K562 (cell line): Measurements from ENCODE around the gene HPS1. TPM values are rescaled to one million over a fixed set of nuclear protein-coding genes. Genes with fewer than 3 reads are reported as not detected.

Experiments used
- ATAC-seq: fragments of 200-7000 bp; cut with Tn5 transposase; 3 replicates; pipeline ENCODE4 v1.9.1; 2020; ENCODE audit warnings: moderate library complexity
- BruUV-seq: library from RNA; stranded (reverse); fragments of 400-500 nt; replicated peaks from 2 replicates; lab custom pipeline; 2021; lab: Mats Ljungman, UMichigan
- CTCF ChIA-PET: fragments of 300-600 bp; formaldehyde crosslinking; extraction: SDS; loops from one replicate; lab custom pipeline; 2021; ENCODE audit warnings: low intra/inter-chr PET ratio; lab: Yijun Ruan, JAX
- POLR2A ChIA-PET: fragments of 300-600, 350-650 bp; sonication (Branson Sonifier 250); formaldehyde crosslinking; extraction: SDS; loops from one replicate; lab custom pipeline; 2021; ENCODE audit warnings: antibody characterized with exemption, inconsistent platforms; lab: Yijun Ruan, JAX
- DNase-seq, 4 experiments: peaks; one replicate each; pipeline versions ENCODE4 v3.0.0 to v3.0.0-alpha.2; 2011 to 2018; ENCODE audit warnings: low spot score in 3 of 4, mixed read lengths in 3 of 4; ENCODE audit errors: extremely low read depth in 1 of 4
- FAIRE-seq: peaks from 2 replicates; lab custom pipeline; 2011; peaks lifted over from hg19 to GRCh38; lab: Jason Lieb, UNC
- H2AFZ ChIP-seq: 2 replicates; pipeline ENCODE4 v1.6.0; 2011; ENCODE audit warnings: low read depth, low read length, control low read depth, inconsistent platforms
- H3K27ac ChIP-seq: fragments of 200-600 bp; 3 replicates; pipeline ENCODE4 v1.8.0; 2011; ENCODE audit warnings: low read depth, mild to moderate bottlenecking, control low read depth, inconsistent platforms, low read length, moderate library complexity, mixed read lengths; ENCODE audit errors: extremely low read depth
- H3K27me3 ChIP-seq, 2 experiments: fragments of 300-600 bp in 1 of 2; 2 replicates in 1 of 2; 3 replicates in 1 of 2; pipeline versions ENCODE4 v1.6.0 to v1.8.0; 2011; ENCODE audit warnings: inconsistent platforms in 2 of 2, low read length in 2 of 2, mild to moderate bottlenecking in 1 of 2, mixed read lengths in 1 of 2, moderate library complexity in 1 of 2; ENCODE audit not compliant: control insufficient read depth in 2 of 2, insufficient read depth in 2 of 2
- H3K36me3 ChIP-seq: fragments of 300-600 bp; 3 replicates; pipeline ENCODE4 v1.8.0; 2011; ENCODE audit warnings: mild to moderate bottlenecking, low read length, inconsistent platforms; ENCODE audit not compliant: control insufficient read depth, insufficient read depth
- H3K4me1 ChIP-seq, 2 experiments: fragments of 200-600 bp in 1 of 2; replicated peaks in 1 of 2; 2 replicates in 1 of 2; 3 replicates in 1 of 2; pipeline versions ENCODE4 v1.5.1 to v1.8.0; 2011; ENCODE audit warnings: inconsistent platforms in 2 of 2, low read length in 2 of 2, mild to moderate bottlenecking in 1 of 2, mixed read lengths in 1 of 2, moderate library complexity in 1 of 2; ENCODE audit not compliant: control insufficient read depth in 2 of 2, insufficient read depth in 2 of 2
- H3K4me2 ChIP-seq: 2 replicates; pipeline ENCODE4 v1.6.1; 2011; ENCODE audit warnings: low read length, control low read depth, inconsistent platforms, mixed read lengths; ENCODE audit not compliant: insufficient read depth
- H3K4me3 ChIP-seq: fragments of 200-600 bp; sonication (generic), shearing (Covaris generic); 2 replicates; pipeline ENCODE4 v1.5.1; 2016; ENCODE audit warnings: control low read depth, inconsistent platforms
- H3K79me2 ChIP-seq: fragments of 200-600 bp; 3 replicates; pipeline ENCODE4 v1.8.0; 2011; ENCODE audit warnings: low read length, inconsistent platforms; ENCODE audit not compliant: control insufficient read depth, insufficient read depth
- H3K9ac ChIP-seq, 2 experiments: 2 replicates each; pipeline versions ENCODE4 v1.6.0 to v1.6.1; 2011; ENCODE audit warnings: low read depth in 2 of 2, low read length in 2 of 2, control low read depth in 1 of 2, inconsistent platforms in 1 of 2, mild to moderate bottlenecking in 1 of 2, mixed read lengths in 1 of 2; ENCODE audit not compliant: insufficient read depth in 1 of 2
- H3K9me1 ChIP-seq: one replicate; pipeline ENCODE4 v1.6.0; 2011; ENCODE audit warnings: inconsistent platforms, mild to moderate bottlenecking, low read length, moderate library complexity; ENCODE audit not compliant: control insufficient read depth, insufficient read depth
- H3K9me3 ChIP-seq: replicated peaks from 2 replicates; pipeline ENCODE4 v1.5.1; 2011; ENCODE audit warnings: low read depth, low read length, inconsistent platforms; ENCODE audit not compliant: control insufficient read depth, insufficient read depth
- H4K20me1 ChIP-seq: replicated peaks from 2 replicates; pipeline ENCODE4 v1.6.1; 2011; ENCODE audit warnings: low read length, inconsistent platforms, mixed read lengths; ENCODE audit not compliant: control insufficient read depth, insufficient read depth
- CXXC5 ChIP-seq: fragments of 250-450 bp; sonication (Bioruptor Pico); IDR thresholded peaks from 2 replicates; pipeline ENCODE4 v1.8.0; 2022; ENCODE audit warnings: inconsistent platforms, mild to moderate bottlenecking, moderate library complexity
- HNRNPH1 ChIP-seq: fragments of 200-400 bp; formaldehyde crosslinking; optimal IDR thresholded peaks from 2 replicates; pipeline ENCODE3; 2017; ENCODE audit warnings: low read depth, mild to moderate bottlenecking, low read length, moderate library complexity
- MCM5 ChIP-seq: fragments of 450-650 bp; IDR thresholded peaks from 2 replicates; pipeline ENCODE4 v1.6.1; 2016; ENCODE audit warnings: low read depth
- MTA1 ChIP-seq: fragments of 450-650 bp; IDR thresholded peaks from 2 replicates; pipeline ENCODE4 v1.6.1; 2017; ENCODE audit warnings: borderline replicate concordance
- NR0B1 ChIP-seq: fragments of 450-650 bp; IDR thresholded peaks from one replicate; pipeline ENCODE4 v1.6.1; 2018; ENCODE audit warnings: mild to moderate bottlenecking, moderate library complexity; ENCODE audit not compliant: partially characterized antibody
- POLR3A ChIP-seq: IDR thresholded peaks from 2 replicates; pipeline ENCODE4 v1.6.1; 2011; ENCODE audit warnings: borderline replicate concordance, mild to moderate bottlenecking, moderate library complexity; ENCODE audit not compliant: insufficient read length, insufficient read depth; ENCODE audit errors: extremely low read depth
- SMC3 ChIP-seq: conservative IDR thresholded peaks from 2 replicates; pipeline ENCODE4 v1.6.1; 2011; ENCODE audit warnings: low read depth, low read length, improper control_type of control experiment; ENCODE audit not compliant: insufficient read depth
- ZFX ChIP-seq: sonication (generic); formaldehyde crosslinking; IDR thresholded peaks from 2 replicates; pipeline ENCODE4 v1.8.0; 2022; ENCODE audit warnings: mild to moderate bottlenecking, missing genetic modification reagents, moderate library complexity
- ZNF41 ChIP-seq: fragments of 250-450 bp; sonication (Bioruptor Pico); conservative IDR thresholded peaks from 2 replicates; pipeline ENCODE4 v1.4.0; 2020; ENCODE audit warnings: mild to moderate bottlenecking
- ZNF764 ChIP-seq: fragments of 250-450 bp; sonication (Bioruptor Pico); IDR thresholded peaks from 2 replicates; pipeline ENCODE4 v1.4.0; 2020; ENCODE audit warnings: low read depth, mild to moderate bottlenecking, moderate library complexity
- WGBS: fragments of 100-300 bp; shearing (Covaris generic); methylation state at CpG from one replicate; pipeline ENCODE4 v1.1.6; 2016; ENCODE audit warnings: low coverage, mixed read lengths; ENCODE audit not compliant: insufficient coverage; ENCODE audit errors: missing lambda C conversion rate; 5-methylcytosine and 5-hydroxymethylcytosine counted together
- in situ Hi-C: fragments of 300-500 bp; cut with MboI; formaldehyde crosslinking; loops from 4 replicates; pipeline ENCODE4 v1.15.0; 2018; ENCODE audit warnings: inconsistent platforms, mixed read lengths
- intact Hi-C: fragments of 100-400 bp; cut with micrococcal nuclease; formaldehyde crosslinking; loops from 2 replicates; pipeline ENCODE4 v1.14.2; 2022
- polyA plus RNA-seq, 8 experiments: library from polyadenylated mRNA; depleted of rRNA in 4 of 8; stranded (reverse) in 5 of 8; unstranded in 3 of 8; fragments of >200 nt; fragmentation: Nextera tagmentation in 2 of 8; fragmentation: Illumina TruSeq in 1 of 8; extraction: Ambion mirVana in 2 of 8; extraction: Trizol in 1 of 8; gene quantifications; 2 replicates each; pipeline versions ENCODE4 v1.2.1 to v1.2.3, GENCODE V29; 2011 to 2014; ENCODE audit warnings: inconsistent platforms in 1 of 8, missing spikeins in 1 of 8
- total RNA-seq, 7 experiments: library from RNA; depleted of rRNA in 6 of 7; stranded (reverse); fragments of >200 nt in 6 of 7; fragmentation: Illumina TruSeq in 2 of 7; extraction: Trizol in 2 of 7; gene quantifications; 2 replicates each; pipeline versions ENCODE4 v1.2.1 to v1.2.3, GENCODE V29; 2011 to 2021; ENCODE audit warnings: low replicate concordance in 1 of 7
- TF ChIP-seq, protein P1 (sequence below): sonication (generic); formaldehyde crosslinking; IDR thresholded peaks from 2 replicates; pipeline ENCODE4 v1.8.0; 2022; ENCODE audit warnings: missing genetic modification reagents, mild to moderate bottlenecking, borderline replicate concordance
- TF ChIP-seq, protein P2 (sequence below): fragments of 450-650 bp; IDR thresholded peaks from 2 replicates; pipeline ENCODE4 v1.6.1; 2016
- TF ChIP-seq, protein P3 (sequence below), 2 experiments: fragments of 450-650 bp; IDR thresholded peaks; 2 replicates each; pipeline ENCODE4 v1.6.1; 2016

Gene HPS1
- total and polyA plus RNA-seq, 9 of the 15 experiments (the other 6 are each of a cell fraction or from before 2014, with no cell fraction given): 18.1 to 43.6 (median 26.3) TPM

GRCh38 chr10:98377536-98377935 is 69.2 kb downstream of the HPS1 start:
- H3K4me3 ChIP-seq: no peak overlapping the region
- no peaks in the 10 kb centered on the region for H3K9me1 ChIP-seq
- H3K9ac ChIP-seq: no peak overlapping the region
- ChIA-PET CTCF (no interaction called here), POLR2A (no interaction called here)
- no TSS peak for BruUV-seq
- no peak overlapping the region for H3K27ac ChIP-seq
- 8% methylated on average over 3 of the region's 3 CpGs for WGBS
- intact Hi-C loops (no loop called here), in situ Hi-C loops (no loop called here)
- peaks cover 12 to 20% of the 10 kb centered on the region in 2 experiments; a peak in 3 of 5 replicates for H3K27me3 ChIP-seq
- H2AFZ ChIP-seq: no peak overlapping the region
- no peaks in the 10 kb centered on the region for H3K9me3 ChIP-seq
- peaks cover 0 to 6% of the 10 kb centered on the region in 2 experiments; a peak in 2 of 5 replicates for H3K4me1 ChIP-seq
- FAIRE-seq: no peak
- no peaks in the 10 kb centered on the region for H3K79me2 ChIP-seq
- H4K20me1 ChIP-seq: no peaks in the 10 kb centered on the region
- no peak for ATAC-seq
- DNase-seq: no peak
- H3K4me2 ChIP-seq: no peak overlapping the region
- no peaks in the 10 kb centered on the region for H3K36me3 ChIP-seq
- TF ChIP-seq ZNF41 (no peak), POLR3A (no peak), HNRNPH1 (no peak), ZNF764 (CRISPR knock-in tag) (no peak), SMC3 (no peak), MTA1 (no peak), CXXC5 (CRISPR knock-in tag) (no peak), ZFX (CRISPR knock-in tag) (no peak), NR0B1 (no peak), MCM5 (no peak)
- TF ChIP-seq, protein P1, sequence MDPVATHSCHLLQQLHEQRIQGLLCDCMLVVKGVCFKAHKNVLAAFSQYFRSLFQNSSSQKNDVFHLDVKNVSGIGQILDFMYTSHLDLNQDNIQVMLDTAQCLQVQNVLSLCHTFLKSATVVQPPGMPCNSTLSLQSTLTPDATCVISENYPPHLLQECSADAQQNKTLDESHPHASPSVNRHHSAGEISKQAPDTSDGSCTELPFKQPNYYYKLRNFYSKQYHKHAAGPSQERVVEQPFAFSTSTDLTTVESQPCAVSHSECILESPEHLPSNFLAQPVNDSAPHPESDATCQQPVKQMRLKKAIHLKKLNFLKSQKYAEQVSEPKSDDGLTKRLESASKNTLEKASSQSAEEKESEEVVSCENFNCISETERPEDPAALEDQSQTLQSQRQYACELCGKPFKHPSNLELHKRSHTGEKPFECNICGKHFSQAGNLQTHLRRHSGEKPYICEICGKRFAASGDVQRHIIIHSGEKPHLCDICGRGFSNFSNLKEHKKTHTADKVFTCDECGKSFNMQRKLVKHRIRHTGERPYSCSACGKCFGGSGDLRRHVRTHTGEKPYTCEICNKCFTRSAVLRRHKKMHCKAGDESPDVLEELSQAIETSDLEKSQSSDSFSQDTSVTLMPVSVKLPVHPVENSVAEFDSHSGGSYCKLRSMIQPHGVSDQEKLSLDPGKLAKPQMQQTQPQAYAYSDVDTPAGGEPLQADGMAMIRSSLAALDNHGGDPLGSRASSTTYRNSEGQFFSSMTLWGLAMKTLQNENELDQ (CRISPR knock-in tag): no peak
- TF ChIP-seq, protein P2, sequence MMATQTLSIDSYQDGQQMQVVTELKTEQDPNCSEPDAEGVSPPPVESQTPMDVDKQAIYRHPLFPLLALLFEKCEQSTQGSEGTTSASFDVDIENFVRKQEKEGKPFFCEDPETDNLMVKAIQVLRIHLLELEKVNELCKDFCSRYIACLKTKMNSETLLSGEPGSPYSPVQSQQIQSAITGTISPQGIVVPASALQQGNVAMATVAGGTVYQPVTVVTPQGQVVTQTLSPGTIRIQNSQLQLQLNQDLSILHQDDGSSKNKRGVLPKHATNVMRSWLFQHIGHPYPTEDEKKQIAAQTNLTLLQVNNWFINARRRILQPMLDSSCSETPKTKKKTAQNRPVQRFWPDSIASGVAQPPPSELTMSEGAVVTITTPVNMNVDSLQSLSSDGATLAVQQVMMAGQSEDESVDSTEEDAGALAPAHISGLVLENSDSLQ: no peak
- TF ChIP-seq, protein P3, sequence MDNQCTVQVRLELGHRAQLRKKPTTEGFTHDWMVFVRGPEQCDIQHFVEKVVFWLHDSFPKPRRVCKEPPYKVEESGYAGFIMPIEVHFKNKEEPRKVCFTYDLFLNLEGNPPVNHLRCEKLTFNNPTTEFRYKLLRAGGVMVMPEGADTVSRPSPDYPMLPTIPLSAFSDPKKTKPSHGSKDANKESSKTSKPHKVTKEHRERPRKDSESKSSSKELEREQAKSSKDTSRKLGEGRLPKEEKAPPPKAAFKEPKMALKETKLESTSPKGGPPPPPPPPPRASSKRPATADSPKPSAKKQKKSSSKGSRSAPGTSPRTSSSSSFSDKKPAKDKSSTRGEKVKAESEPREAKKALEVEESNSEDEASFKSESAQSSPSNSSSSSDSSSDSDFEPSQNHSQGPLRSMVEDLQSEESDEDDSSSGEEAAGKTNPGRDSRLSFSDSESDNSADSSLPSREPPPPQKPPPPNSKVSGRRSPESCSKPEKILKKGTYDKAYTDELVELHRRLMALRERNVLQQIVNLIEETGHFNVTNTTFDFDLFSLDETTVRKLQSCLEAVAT (IDR thresholded peaks at IDR 0.05): no peak
